Pancreas (tissue), 10 donors: ENCODE data around the gene WDR75. TPM values are rescaled to one million over a fixed set of nuclear protein-coding genes. Genes with fewer than 3 reads are reported as not detected.

Source experiments
- ATAC-seq, 4 donors: fragments of 200-7000 bp; cut with Tn5 transposase; one replicate each; pipeline versions ENCODE4 v1.8.0 to v1.9.1; 2020; ENCODE audit warnings: mild to moderate bottlenecking in 4 of 4, moderate library complexity in 4 of 4
- DNase-seq, 6 donors: peaks; one replicate each; pipeline ENCODE4 v3.0.0-alpha.2; 2020
- FAIRE-seq: peaks from 2 replicates; lab custom pipeline; 2012; peaks lifted over from hg19 to GRCh38; lab: Jason Lieb, UNC
- H3K27ac ChIP-seq, 4 donors: fragments of 200-600 bp; sonication (generic); 1 replicate in 3 of 4; 2 replicates in 1 of 4; pipeline versions ENCODE4 v1.5.0 to v1.8.0; 2020
- H3K27me3 ChIP-seq, 4 donors: fragments of 200-600 bp; one replicate each; pipeline ENCODE4 v1.8.0; 2021
- H3K36me3 ChIP-seq, 3 donors: fragments of 200-600 bp; sonication (generic) in 1 of 3; one replicate each; pipeline versions ENCODE4 v1.5.0 to v1.8.0; 2020 to 2021
- H3K4me1 ChIP-seq, 3 donors: fragments of 200-600 bp; one replicate each; pipeline ENCODE4 v1.8.0; 2021
- H3K4me3 ChIP-seq, 4 donors: fragments of 200-600 bp; sonication (generic) in 2 of 4; one replicate each; pipeline versions ENCODE4 v1.5.0 to v1.8.0; 2020 to 2021
- H3K9me3 ChIP-seq, 4 donors: fragments of 200-600 bp; one replicate each; pipeline ENCODE4 v1.8.0; 2021
- CTCF ChIP-seq, 4 donors: fragments of 200-600 bp; sonication (generic) in 3 of 4; IDR thresholded peaks; one replicate each; pipeline versions ENCODE4 v1.5.0 to v1.8.0; 2021; ENCODE audit warnings: antibody characterized with exemption in 4 of 4
- WGBS, 2 donors: extraction: QIAGEN DNeasy Blood & Tissue Kit; methylation state at CpG; one replicate each; pipeline ENCODE4 v1.1.7; 2013; 5-methylcytosine and 5-hydroxymethylcytosine counted together
- intact Hi-C, 3 donors: fragments of 100-400 bp; cut with DNase I; formaldehyde crosslinking; loops; one replicate each; pipeline versions ENCODE4 v1.11.1 to v1.14.2; 2022
- polyA plus RNA-seq, 2 donors: library from polyadenylated mRNA; stranded (reverse); fragments of 200-250 nt; gene quantifications; one replicate each; pipeline ENCODE4 v1.2.3, GENCODE V29; 2013
- total RNA-seq, 6 donors: library from RNA; stranded (reverse); fragmentation: NEBNext Ultra II Directional in 4 of 6; extraction: Animal tissue kit (Norgen Biotek cat#: 25700) in 4 of 6; gene quantifications; one replicate each; pipeline versions ENCODE4 v1.2.1 to v1.2.4, GENCODE V29; 2021 to 2023
- donor health status: healthy with polysubstance abuse.
- donor health status: DM: no; HTN: no; CAD: no; lungs with moderate emphysema.
- donor health status: DM: no; HTN: no; CAD: no.
- donor health status: control.
- donor health status: control.
- donor health status: Bipolar disorder and iron deficiency.
- donor health status: DM: yes; HTN: yes; CAD: no.
- donor health status: DM: no; HTN: no; CAD: no.
- donor health status: DM: no; HTN: no; CAD: no.
- donor health status: DM: yes; HTN: yes; CAD: no.

WDR75 gene
- total and polyA plus RNA-seq, 8 donors, result 11.3 to 20.9 (median 14.7) TPM

- no peak overlapping the region for H3K27ac ChIP-seq
- DNase-seq (no peak), FAIRE-seq (no peak), ATAC-seq (no peak)
- WGBS, 2 donors, result 60 to 70% methylated on average over 2 of the region's 2 CpGs
- no peak for TF ChIP-seq CTCF (IDR thresholded peaks at IDR 0.05)
- no peak overlapping the region for H3K4me3 ChIP-seq
- no peaks in the 10 kb centered on the region for H3K9me3 ChIP-seq
- no peaks in the 10 kb centered on the region for H3K4me1 ChIP-seq
- H3K27me3 ChIP-seq, result no peaks in the 10 kb centered on the region
- intact Hi-C loops, result no loop called here
- no peaks in the 10 kb centered on the region for H3K36me3 ChIP-seq
Observed at GRCh38 chr2:189485146-189485545, 43.9 kb downstream of the WDR75 start.

- ATAC-seq, result no peak
- H3K9me3 ChIP-seq, result no peaks in the 10 kb centered on the region
- no peak overlapping the region for H3K4me3 ChIP-seq
- WGBS, 2 donors, result 22 to 29% methylated on average over 6 of the region's 6 CpGs
- no peak for DNase-seq
- no peaks in the 10 kb centered on the region for H3K4me1 ChIP-seq
- intact Hi-C loops, result no loop called here
- TF ChIP-seq CTCF (IDR thresholded peaks at IDR 0.05), result no peak
- FAIRE-seq, result no peak
- H3K36me3 ChIP-seq, result no peaks in the 10 kb centered on the region
- H3K27ac ChIP-seq, result no peak overlapping the region
- no peaks in the 10 kb centered on the region for H3K27me3 ChIP-seq
Observed at GRCh38 chr2:189486237-189486770, 45.0 kb downstream of the WDR75 start.

- 76 to 89% methylated on average over 2 of the region's 2 CpGs for whole genome bisulfite sequencing, 2 donors
- H3K4me3 ChIP-seq, result no peak overlapping the region
- no peaks in the 10 kb centered on the region for H3K36me3 ChIP-seq
- H3K27me3 ChIP-seq, result no peaks in the 10 kb centered on the region
- no peak for TF ChIP-seq CTCF (IDR thresholded peaks at IDR 0.05)
- no peaks in the 10 kb centered on the region for H3K9me3 ChIP-seq
- ATAC-seq, result no peak
- no peak for FAIRE-seq
- H3K4me1 ChIP-seq, result no peaks in the 10 kb centered on the region
- no peak for DNase-seq
- intact Hi-C loops, result no loop called here
- no peak overlapping the region for H3K27ac ChIP-seq
Observed at GRCh38 chr2:189487283-189488007, 46.2 kb downstream of the WDR75 start.

GRCh38 chr2:189488008-189488310 lies 46.7 kb downstream of the WDR75 start:
- no peaks in the 10 kb centered on the region for H3K27me3 ChIP-seq
- 32 to 52% methylated on average over 1 of the region's 1 CpG for WGBS, 2 donors
- H3K4me3 ChIP-seq, result no peak overlapping the region
- FAIRE-seq, result no peak
- ATAC-seq, result no peak
- no peaks in the 10 kb centered on the region for H3K9me3 ChIP-seq
- no peak for TF ChIP-seq CTCF (IDR thresholded peaks at IDR 0.05)
- H3K4me1 ChIP-seq, result no peaks in the 10 kb centered on the region
- no peak overlapping the region for H3K27ac ChIP-seq
- H3K36me3 ChIP-seq, result no peaks in the 10 kb centered on the region
- intact Hi-C loops, result no loop called here
- DNase-seq, result no peak

GRCh38 chr2:189492451-189492850 lies 51.2 kb downstream of the WDR75 start:
- no peak for FAIRE-seq
- intact Hi-C loops, result no loop called here
- ATAC-seq, result no peak
- WGBS, 2 donors, result 83 to 91% methylated on average over 4 of the region's 4 CpGs
- no peaks in the 10 kb centered on the region for H3K9me3 ChIP-seq
- no peaks in the 10 kb centered on the region for H3K36me3 ChIP-seq
- no peak overlapping the region for H3K4me3 ChIP-seq
- no peak overlapping the region for H3K27ac ChIP-seq
- H3K27me3 ChIP-seq, result no peaks in the 10 kb centered on the region
- TF ChIP-seq CTCF (IDR thresholded peaks at IDR 0.05), result no peak
- H3K4me1 ChIP-seq, result no peaks in the 10 kb centered on the region
- DNase-seq, result no peak
